HEK293 (cell line): ENCODE results near the gene LECT2.

Source experiments
- CTCF ChIP-seq: fragments of 450-650 bp; formaldehyde crosslinking; IDR thresholded peaks from 2 replicates; pipeline ENCODE4 v1.5.1; 2016; ENCODE audit warnings: missing biosample characterization, missing genetic modification characterization
- GLI4 ChIP-seq: fragments of 450-650 bp; formaldehyde crosslinking; IDR thresholded peaks from 2 replicates; pipeline ENCODE4 v1.5.1; 2016; ENCODE audit warnings: missing biosample characterization, missing genetic modification characterization
- ZNF362 ChIP-seq: fragments of 450-650 bp; formaldehyde crosslinking; IDR thresholded peaks from 2 replicates; pipeline ENCODE4 v1.5.1; 2016; ENCODE audit warnings: missing biosample characterization, missing genetic modification characterization

GRCh38 chr5:135900276-135900675 is 54.5 kb downstream of the LECT2 start:
- TF ChIP-seq GLI4 (tag by site-specific recombination) (no peak), CTCF (tag by site-specific recombination) (no peak), ZNF362 (tag by site-specific recombination) (no peak)
